Subcutaneous preadipocyte (primary cell): Measurements from ENCODE around the gene ENHO. TPM values are rescaled to one million over a fixed set of nuclear protein-coding genes. Genes with fewer than 3 reads are reported as not detected.

Source experiments
- small RNA-seq: library from RNA; depleted of rRNA; stranded (forward); fragments of <200 nt; gene quantifications from one replicate; pipeline ENCODE3, GENCODE V24; 2012
- total RNA-seq: library from RNA; depleted of rRNA; stranded (reverse); fragments of >200 nt; gene quantifications from 2 replicates; pipeline ENCODE4 v1.2.3, GENCODE V29; 2012

Gene ENHO
- total RNA-seq = under 0.01 TPM in 1 of 2 replicates, not detected in the other

GRCh38 chr9:34522971-34523797 lies at the start of gene ENHO:
TSS of gene ENHO (minus strand) at chr9:34522990. CDS start at chr9:34521695, 1,295 bp downstream.

Small RNAs within 50 kb of the gene (small RNA-seq; reads per million reads assigned to genes)
- not detected for gene RN7SKP24

Other genes starting within 250 kb of the ENHO start
- gene KIF24, start 193.7 kb downstream of the ENHO start, total RNA-seq = 3.3 and 6.5 TPM in 2 replicates
- 16.9 and 17.8 TPM in 2 replicates for gene NUDT2, start 193.4 kb downstream of the ENHO start, total RNA-seq
- 0.73 and 0.78 TPM in 2 replicates for gene MYORG, start 146.1 kb downstream of the ENHO start, total RNA-seq
- 5.9 and 9.6 TPM in 2 replicates for gene FAM219A, start 64.4 kb downstream of the ENHO start, total RNA-seq
- 0.20 TPM in 1 of 2 replicates, not detected in the other for gene DNAI1, start 64.2 kb downstream of the ENHO start, total RNA-seq
- gene CNTFR, start 66.7 kb upstream of the ENHO start, total RNA-seq = 0.20 and 0.37 TPM in 2 replicates
- gene RPP25L, start 89.1 kb upstream of the ENHO start, total RNA-seq = 28.0 and 28.7 TPM in 2 replicates
- 76.8 and 112 TPM in 2 replicates for gene DCTN3, start 97.5 kb upstream of the ENHO start, total RNA-seq
- under 0.01 TPM in 1 of 2 replicates, not detected in the other for gene ARID3C, start 106.1 kb upstream of the ENHO start, total RNA-seq
- 124 and 130 TPM in 2 replicates for gene SIGMAR1, start 114.8 kb upstream of the ENHO start, total RNA-seq
- gene GALT, start 123.7 kb upstream of the ENHO start, total RNA-seq = 23.5 and 33.4 TPM in 2 replicates
- 6.1 and 15.1 TPM in 2 replicates for gene IL11RA, start 129.2 kb upstream of the ENHO start, total RNA-seq
- not detected in 2 replicates for gene CCL27, start 139.7 kb upstream of the ENHO start, total RNA-seq
- gene CCL19, start 168.3 kb upstream of the ENHO start, total RNA-seq = not detected in 2 replicates
- not detected in 2 replicates for gene CCL21, start 187.1 kb upstream of the ENHO start, total RNA-seq